ENCODE measurements around the gene ZNF683.

DNA sequence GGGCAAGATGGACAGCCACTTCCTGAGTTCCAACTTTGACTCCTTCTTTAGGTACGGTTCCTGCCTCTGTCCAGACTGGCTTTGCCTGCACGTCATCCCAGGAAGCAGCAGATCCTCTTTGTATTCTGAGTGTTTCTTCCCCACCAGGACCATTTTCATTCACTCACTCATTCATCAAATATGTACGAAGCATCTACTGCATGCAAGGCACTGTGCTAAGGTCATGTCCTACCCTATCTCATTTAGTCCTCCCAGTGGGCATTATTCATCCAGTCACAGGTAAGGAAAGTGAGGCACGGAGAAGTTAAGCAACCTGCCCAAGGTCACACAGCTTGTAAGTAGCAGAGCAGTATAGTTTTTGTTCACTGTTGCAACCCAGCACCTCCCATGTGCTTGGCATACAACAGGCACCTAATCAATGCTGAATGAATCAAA lies 32.5 kb downstream of the ZNF683 start:
- TF ChIP-seq, protein P1, sequence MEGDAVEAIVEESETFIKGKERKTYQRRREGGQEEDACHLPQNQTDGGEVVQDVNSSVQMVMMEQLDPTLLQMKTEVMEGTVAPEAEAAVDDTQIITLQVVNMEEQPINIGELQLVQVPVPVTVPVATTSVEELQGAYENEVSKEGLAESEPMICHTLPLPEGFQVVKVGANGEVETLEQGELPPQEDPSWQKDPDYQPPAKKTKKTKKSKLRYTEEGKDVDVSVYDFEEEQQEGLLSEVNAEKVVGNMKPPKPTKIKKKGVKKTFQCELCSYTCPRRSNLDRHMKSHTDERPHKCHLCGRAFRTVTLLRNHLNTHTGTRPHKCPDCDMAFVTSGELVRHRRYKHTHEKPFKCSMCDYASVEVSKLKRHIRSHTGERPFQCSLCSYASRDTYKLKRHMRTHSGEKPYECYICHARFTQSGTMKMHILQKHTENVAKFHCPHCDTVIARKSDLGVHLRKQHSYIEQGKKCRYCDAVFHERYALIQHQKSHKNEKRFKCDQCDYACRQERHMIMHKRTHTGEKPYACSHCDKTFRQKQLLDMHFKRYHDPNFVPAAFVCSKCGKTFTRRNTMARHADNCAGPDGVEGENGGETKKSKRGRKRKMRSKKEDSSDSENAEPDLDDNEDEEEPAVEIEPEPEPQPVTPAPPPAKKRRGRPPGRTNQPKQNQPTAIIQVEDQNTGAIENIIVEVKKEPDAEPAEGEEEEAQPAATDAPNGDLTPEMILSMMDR (IDR thresholded peaks at IDR 0.05; ENCODE audit: insufficient read depth, low read length, poor library complexity, severe bottlenecking), result no peak
- no peak for TF ChIP-seq EZH2phosphoT487 (conservative IDR thresholded peaks at IDR 0.05; ENCODE audit: low read length)
